Epithelial cell of proximal tubule (primary cell): Measurements from ENCODE around the gene CRTC3. TPM values are rescaled to one million over a fixed set of nuclear protein-coding genes. Genes with fewer than 3 reads are reported as not detected.

Experiments
- DNase-seq: peaks from one replicate; pipeline ENCODE4 v3.0.0-alpha.2; 2011; ENCODE audit warnings: low read depth
- H3K4me3 ChIP-seq: 2 replicates; pipeline ENCODE4 v1.5.1; 2011; ENCODE audit warnings: low read depth, mild to moderate bottlenecking, low read length
- total RNA-seq: library from RNA; depleted of rRNA; stranded (reverse); fragments of >200 nt; gene quantifications from 2 replicates; pipeline ENCODE4 v1.2.3, GENCODE V29; 2015
- TF ChIP-seq, protein P1 (sequence below): conservative IDR thresholded peaks from 2 replicates; pipeline ENCODE4 v1.5.1; 2012; ENCODE audit warnings: low read depth, mild to moderate bottlenecking, low read length

The CRTC3 gene
- total RNA-seq, 1 donor from 2014 or later = 7.1 TPM

DNA sequence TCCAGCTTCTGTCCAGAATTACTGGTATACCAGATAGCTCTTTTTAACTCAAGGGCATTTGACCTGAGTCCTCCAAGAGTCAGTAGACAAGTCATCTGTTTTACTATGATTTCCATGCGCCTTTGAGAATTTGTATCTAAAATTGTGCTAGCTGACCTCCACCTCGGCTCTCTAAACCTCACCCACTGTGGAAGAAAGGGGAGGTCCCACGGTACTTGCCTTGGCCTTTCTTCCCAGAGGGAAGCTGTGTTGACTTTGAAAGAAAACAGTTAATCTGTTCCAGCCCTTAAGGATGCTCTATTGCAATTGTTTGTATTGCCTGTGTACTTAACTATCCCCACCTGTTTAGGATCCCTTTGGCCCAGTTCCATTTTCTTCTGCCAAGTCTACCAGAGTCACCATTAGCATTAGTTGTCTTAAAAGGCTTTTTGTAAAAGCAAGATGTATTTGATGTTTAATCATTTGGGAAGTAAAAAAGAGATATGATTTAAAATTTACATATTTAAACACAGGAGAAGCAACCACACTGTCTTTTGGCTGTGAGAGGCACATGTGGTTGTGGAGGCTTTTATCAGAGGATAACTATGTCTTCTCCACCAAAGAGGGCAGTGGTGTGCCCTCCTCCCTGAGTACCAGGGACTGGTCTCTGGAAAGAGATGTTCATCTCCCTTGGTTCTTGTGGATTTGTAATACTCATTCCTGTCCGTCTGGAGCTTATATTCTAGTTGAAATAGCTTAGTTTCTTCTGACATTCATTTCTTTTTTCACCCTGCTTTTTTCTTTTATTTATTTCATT lies 88.8 kb downstream of the CRTC3 start:
- TF ChIP-seq, protein P1, sequence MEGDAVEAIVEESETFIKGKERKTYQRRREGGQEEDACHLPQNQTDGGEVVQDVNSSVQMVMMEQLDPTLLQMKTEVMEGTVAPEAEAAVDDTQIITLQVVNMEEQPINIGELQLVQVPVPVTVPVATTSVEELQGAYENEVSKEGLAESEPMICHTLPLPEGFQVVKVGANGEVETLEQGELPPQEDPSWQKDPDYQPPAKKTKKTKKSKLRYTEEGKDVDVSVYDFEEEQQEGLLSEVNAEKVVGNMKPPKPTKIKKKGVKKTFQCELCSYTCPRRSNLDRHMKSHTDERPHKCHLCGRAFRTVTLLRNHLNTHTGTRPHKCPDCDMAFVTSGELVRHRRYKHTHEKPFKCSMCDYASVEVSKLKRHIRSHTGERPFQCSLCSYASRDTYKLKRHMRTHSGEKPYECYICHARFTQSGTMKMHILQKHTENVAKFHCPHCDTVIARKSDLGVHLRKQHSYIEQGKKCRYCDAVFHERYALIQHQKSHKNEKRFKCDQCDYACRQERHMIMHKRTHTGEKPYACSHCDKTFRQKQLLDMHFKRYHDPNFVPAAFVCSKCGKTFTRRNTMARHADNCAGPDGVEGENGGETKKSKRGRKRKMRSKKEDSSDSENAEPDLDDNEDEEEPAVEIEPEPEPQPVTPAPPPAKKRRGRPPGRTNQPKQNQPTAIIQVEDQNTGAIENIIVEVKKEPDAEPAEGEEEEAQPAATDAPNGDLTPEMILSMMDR = peak; percentile 2
- no peak overlapping the region for H3K4me3 ChIP-seq
- DNase-seq = no peak

DNA sequence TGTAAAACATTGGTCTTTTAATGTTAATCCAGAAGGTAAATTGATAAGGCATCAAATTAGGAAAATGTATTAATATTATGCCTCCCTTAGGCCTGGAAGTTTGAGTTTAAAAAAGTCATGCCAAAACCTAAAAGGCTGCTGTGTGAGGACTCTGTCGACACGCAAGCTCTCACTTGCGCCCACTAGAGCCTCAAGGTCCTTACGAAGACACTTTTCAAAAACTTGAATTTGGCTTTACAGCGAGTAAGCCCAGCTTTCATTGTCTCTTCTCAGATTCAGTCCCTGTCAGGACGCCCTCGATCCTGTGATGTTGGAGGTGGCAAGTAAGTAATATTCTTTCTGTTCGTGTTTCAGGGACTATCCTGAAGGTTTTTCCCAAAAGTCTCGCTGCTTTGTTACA lies 89.7 kb downstream of the CRTC3 start:
- DNase-seq = no peak
- no peak overlapping the region for H3K4me3 ChIP-seq
- TF ChIP-seq, protein P1 = no peak

DNA sequence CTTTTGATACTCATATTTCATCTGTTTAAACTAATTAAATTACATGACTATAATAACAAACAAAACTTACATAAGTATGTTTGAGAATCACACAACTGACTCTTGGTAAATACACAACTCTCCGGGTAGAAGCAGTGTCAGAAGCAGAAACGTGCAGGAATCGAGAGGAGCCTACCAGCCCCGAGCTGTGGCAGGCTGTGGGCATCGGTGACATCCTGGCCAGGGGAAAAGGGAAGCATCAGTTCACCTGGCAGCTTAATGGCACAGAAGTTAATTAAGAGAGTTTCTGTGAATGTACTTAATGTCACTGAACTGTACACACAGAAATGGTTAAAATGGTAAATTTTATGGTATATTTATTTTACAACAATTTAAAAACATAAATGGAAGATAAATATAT lies 90.2 kb downstream of the CRTC3 start:
- no peak overlapping the region for H3K4me3 ChIP-seq
- TF ChIP-seq, protein P1 = no peak
- DNase-seq = no peak

DNA sequence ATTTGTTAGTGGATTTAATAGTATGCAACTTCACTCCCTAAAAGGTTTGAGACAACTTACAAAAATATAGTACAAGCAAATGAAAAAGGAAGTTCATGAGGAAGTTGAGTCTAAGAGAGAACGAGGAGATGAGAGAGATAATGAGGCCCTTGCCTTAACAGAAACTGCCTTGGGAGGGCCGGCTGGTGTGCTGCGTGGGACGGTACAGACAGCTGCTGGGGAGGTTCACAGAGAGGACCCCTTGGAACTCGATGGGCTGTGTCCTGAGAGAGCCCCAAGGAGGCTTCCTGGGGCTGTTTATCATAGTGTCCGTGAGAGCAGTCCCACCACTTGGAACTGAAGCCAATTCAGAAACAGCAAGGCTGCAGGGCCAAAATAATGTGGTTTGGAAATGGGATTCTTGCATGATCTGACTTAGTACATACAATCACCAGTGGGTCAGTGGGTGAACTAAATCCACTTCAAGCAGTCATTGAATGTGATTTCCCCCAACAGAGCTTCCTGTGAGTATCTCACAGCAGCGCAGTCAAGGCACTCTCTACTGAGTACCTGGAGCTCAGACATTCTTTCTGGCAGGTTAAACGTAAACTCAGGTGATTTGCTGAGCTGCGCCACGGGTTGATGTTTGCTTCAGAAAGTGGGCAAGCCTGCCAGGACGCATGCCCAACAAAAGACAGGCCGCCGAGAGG lies 90.8 kb downstream of the CRTC3 start:
- no peak for DNase-seq
- TF ChIP-seq, protein P1 = no peak
- no peak overlapping the region for H3K4me3 ChIP-seq

DNA sequence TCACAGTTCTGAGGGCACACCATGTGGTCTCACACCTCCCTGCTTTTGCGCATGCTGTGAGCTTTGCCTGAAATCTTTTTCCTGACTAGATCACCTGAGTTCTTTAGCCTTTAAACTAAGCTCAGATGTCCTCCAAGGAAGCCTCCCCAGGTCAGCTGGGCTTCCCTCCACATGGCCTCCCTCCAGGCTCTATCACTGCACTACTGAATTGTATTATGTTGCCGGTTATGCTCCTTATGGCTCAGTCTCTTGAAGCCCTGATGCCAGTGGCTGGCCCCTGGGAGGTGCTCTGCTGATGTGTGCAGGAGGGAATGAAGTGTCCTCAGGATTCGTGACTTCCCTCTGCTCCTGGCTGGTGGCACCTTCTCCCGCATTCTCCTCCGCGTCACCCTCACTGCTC lies 94.1 kb downstream of the CRTC3 start:
- H3K4me3 ChIP-seq = no peak overlapping the region
- TF ChIP-seq, protein P1 = no peak
- no peak for DNase-seq

DNA sequence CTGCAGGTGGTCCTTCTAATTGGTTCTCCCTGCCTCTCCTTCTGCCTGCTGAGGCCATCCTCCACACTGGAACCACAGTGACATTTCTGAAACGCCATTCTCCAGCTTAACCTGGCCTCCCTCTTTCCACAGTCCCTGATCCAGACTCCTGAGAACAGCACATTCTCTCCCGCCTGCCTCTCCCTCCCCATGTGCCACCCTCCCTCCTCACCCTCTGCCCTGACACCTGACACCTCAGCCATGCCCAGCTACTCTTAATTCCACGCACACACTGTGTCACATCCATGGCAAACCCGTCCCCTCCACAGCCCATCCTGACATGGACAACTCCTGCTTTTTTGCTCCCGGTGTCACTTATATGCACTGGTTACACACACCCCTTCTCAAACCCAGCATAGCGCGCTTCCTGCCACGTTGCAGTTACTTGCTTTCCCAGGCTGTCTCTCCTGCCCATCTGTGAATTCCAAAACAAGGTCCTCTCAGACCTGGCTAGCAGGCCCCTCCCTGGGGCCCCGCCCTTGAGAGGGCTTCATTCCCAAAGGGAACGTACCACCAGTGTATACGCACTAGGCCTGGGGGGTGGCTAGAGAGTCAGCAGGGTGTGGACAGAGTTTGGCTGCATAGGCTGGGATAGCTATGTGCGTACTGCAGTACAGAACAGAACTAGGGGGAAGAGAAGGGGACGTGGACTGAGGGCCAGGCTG lies 94.7 kb downstream of the CRTC3 start:
- no peak overlapping the region for H3K4me3 ChIP-seq
- DNase-seq = no peak
- TF ChIP-seq, protein P1 = no peak
